SH-SY5Y (cell line): ENCODE data around the gene JAG1.

Source experiments
- GATA2 ChIP-seq: IDR thresholded peaks from 2 replicates; pipeline ENCODE4 v1.6.1; 2011; ENCODE audit warnings: mild to moderate bottlenecking, low read depth, low read length
- GATA3 ChIP-seq: IDR thresholded peaks from 2 replicates; pipeline ENCODE4 v1.6.1; 2011; ENCODE audit warnings: low read depth, mild to moderate bottlenecking, low read length, moderate library complexity

Gene JAG1

GRCh38 chr20:10657453-10657852, 16.3 kb downstream of the JAG1 start:
- TF ChIP-seq GATA3 (no peak), GATA2 (no peak)

DNA sequence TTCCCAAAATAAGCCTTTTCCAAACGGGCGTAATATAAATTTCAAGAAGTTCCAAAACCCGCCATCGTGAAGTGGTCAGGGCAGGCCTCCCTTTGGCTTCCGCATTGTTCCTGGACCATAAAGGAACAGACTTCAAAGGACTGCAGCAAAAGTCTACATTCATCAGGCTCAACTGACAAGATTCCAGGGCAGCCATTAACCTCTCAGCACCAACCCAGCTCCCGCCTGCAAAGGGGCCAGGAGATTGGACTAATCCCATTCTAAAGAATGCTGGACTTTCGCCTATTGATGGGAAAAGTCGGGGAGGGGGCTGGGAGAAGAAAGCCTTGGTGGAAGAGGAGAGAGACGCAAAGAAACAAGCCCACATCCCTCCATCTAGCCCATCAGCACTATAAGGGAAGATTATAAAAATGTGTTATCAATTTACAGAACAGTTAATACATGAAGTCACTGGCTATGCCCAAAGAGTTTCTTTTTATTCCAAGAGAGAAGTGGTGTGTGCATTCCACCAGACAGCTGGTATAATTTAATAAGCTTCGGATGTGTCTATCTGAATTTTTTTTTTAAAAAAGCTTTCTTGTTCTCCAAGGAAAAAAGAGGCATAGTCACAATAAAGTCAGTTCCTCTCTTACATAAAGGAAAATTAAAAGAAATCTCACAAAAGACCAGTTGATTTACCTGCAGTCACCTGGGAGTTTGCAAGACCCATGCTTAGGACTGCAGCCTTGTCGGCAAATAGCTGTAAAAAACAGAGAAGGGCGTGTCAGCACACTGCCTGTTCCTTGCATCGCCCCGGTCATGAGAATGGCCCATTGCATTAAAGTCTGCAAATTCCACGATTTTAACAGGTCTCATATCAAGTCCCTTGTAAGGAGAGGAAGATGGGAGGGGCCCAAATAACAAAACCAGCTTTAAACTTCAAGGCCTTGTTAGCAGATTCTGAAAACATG, 17.8 kb downstream of the JAG1 start:
- TF ChIP-seq GATA2: no peak
- TF ChIP-seq GATA3: no peak

GRCh38 chr20:10654630-10655029, 19.2 kb downstream of the JAG1 start:
- peak; percentile 87 for TF ChIP-seq GATA3
- peak; percentile 98 for TF ChIP-seq GATA2

DNA sequence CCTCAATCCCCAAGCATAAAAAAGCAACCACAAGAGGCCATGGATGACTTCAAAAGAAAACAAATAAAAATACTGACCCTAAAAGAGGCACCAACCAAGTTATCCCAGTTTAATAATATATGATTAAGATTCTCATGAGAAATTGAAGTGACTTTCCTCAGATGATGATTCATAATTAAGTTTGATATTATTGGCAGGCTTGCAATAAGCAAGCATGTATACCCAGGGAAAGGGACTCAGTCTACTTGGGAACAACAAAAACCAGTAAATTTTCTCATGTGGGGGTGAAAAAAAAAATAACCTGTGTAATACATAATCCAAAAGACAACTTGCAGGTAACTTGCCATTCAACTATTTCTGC, 19.6 kb downstream of the JAG1 start:
- TF ChIP-seq GATA2 (no peak), GATA3 (no peak)

GRCh38 chr20:10653599-10654249, 20.1 kb downstream of the JAG1 start:
- no peak for TF ChIP-seq GATA2
- no peak for TF ChIP-seq GATA3

- TF ChIP-seq GATA2 (no peak), GATA3 (no peak)
Measured at GRCh38 chr20:10652660-10653261, 21.0 kb downstream of the JAG1 start.

GRCh38 chr20:10652185-10652584, 21.6 kb downstream of the JAG1 start:
- TF ChIP-seq GATA2 (no peak), GATA3 (no peak)

- TF ChIP-seq GATA3 (no peak), GATA2 (no peak)
Measured at GRCh38 chr20:10651227-10651990, 22.4 kb downstream of the JAG1 start.

DNA sequence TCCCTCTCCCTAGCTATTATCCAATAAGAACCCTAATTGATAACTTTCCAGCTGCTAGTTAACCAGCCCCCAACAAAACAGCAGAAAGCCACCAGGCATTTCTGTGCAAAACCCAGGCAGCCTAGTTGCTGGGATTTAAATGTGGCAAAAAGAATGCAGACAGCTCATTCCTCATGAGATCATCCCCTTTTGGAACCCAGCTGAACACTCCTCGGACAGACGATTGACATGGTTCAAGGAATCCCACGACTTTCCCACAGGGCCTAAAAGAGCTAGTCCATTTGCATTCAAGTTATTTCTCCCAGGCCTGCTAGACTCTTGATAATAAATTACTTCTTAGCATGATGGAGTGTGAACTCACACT, 24.0 kb downstream of the JAG1 start:
- TF ChIP-seq GATA2: no peak
- TF ChIP-seq GATA3: no peak

DNA sequence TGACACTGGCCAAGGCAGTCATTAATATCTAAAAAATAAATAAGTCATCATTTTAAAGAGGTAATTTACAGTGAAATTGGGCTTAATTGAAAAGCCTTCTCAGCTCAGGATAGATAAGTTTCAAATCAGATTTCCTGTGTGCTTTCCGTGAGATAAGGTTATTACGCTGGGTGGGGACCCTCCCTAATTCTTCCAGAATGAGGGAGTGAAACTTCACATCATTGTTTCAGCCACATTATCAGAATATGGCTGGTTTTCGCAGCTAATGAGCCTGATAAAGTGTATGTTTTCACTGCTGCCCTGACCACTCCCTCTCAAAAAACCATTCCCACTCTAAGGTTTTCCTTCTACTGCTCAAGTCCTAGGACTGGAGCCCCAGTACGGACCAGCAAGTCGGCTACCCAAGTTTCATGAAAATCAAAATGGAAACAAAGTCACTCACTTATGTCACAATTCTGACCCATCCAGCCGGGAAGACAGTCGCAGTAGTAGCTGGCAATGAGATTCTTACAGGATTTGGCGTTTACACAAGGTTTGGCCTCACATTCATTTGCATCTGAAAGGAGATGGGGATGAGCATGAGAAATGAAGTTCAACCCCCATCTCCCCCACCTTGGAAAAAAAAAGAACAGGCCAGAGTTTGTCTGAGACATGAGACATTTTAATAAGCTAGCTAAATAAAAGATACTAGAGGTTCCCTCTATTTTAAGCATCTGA, 24.6 kb downstream of the JAG1 start:
- TF ChIP-seq GATA2 (no peak), GATA3 (no peak)

GRCh38 chr20:10648651-10649050, 25.1 kb downstream of the JAG1 start:
- no peak for TF ChIP-seq GATA3
- TF ChIP-seq GATA2: no peak

GRCh38 chr20:10647909-10648308, 25.9 kb downstream of the JAG1 start:
- TF ChIP-seq GATA2: no peak
- TF ChIP-seq GATA3: no peak

GRCh38 chr20:10647471-10647870, 26.3 kb downstream of the JAG1 start:
- TF ChIP-seq GATA3: no peak
- no peak for TF ChIP-seq GATA2
